OCI-LY1 (cell line): ENCODE measurements around the gene ZXDB.
"Not testable (repeated sequence)": the region's sequence is repeated elsewhere in the genome, so short reads cannot be mapped to it uniquely, and the experiment has no call there.

Experiments
- H2AFZ ChIP-seq: fragments of 200-600 bp; sonication (generic), shearing (Covaris generic); 2 replicates; pipeline ENCODE4 v1.6.0; 2014; ENCODE audit warnings: antibody characterized with exemption, mild to moderate bottlenecking, low read length
- H3F3A ChIP-seq: fragments of 200-600 bp; sonication (generic), shearing (Covaris generic); 2 replicates; pipeline ENCODE4 v1.6.0; 2014; ENCODE audit warnings: mild to moderate bottlenecking, antibody characterized with exemption, low read length, moderate library complexity; ENCODE audit not compliant: insufficient read depth
- H3K27ac ChIP-seq: fragments of 200-600 bp; sonication (generic); 2 replicates; pipeline ENCODE4 v1.5.1; 2014; ENCODE audit warnings: low read length, mixed run types, mild to moderate bottlenecking, low read depth; ENCODE audit not compliant: poor library complexity, severe bottlenecking
- H3K27me3 ChIP-seq: fragments of 200-600 bp; sonication (generic); 2 replicates; pipeline ENCODE4 v1.6.0; 2014; ENCODE audit warnings: antibody characterized with exemption, mild to moderate bottlenecking, low read length, moderate library complexity; ENCODE audit not compliant: insufficient read depth
- H3K36me3 ChIP-seq: fragments of 200-600 bp; sonication (generic); 2 replicates; pipeline ENCODE4 v1.6.1; 2014; ENCODE audit warnings: mild to moderate bottlenecking, antibody characterized with exemption, low read length, moderate library complexity, mixed read lengths; ENCODE audit not compliant: insufficient read depth
- H3K4me1 ChIP-seq: fragments of 200-600 bp; sonication (generic); 2 replicates; pipeline ENCODE4 v1.5.1; 2014; ENCODE audit warnings: mild to moderate bottlenecking, low read length, moderate library complexity; ENCODE audit not compliant: insufficient read depth, severe bottlenecking
- H3K4me2 ChIP-seq: fragments of 200-600 bp; sonication (generic), shearing (Covaris generic); 2 replicates; pipeline ENCODE4 v1.6.1; 2014; ENCODE audit warnings: low read length
- H3K4me3 ChIP-seq: fragments of 200-600 bp; sonication (generic); 2 replicates; pipeline ENCODE4 v1.5.1; 2014; ENCODE audit warnings: low read length, low read depth, mild to moderate bottlenecking, mixed read lengths; ENCODE audit not compliant: poor library complexity, severe bottlenecking
- H3K79me2 ChIP-seq: fragments of 200-600 bp; shearing (Covaris generic); 2 replicates; pipeline ENCODE4 v1.6.1; 2016; ENCODE audit warnings: mixed run types, low read length, mixed read lengths; ENCODE audit not compliant: insufficient read depth
- H3K9ac ChIP-seq: fragments of 200-600 bp; sonication (generic), shearing (Covaris generic); 2 replicates; pipeline ENCODE4 v1.6.1; 2014; ENCODE audit warnings: mild to moderate bottlenecking, low read length, mixed read lengths
- H3K9me2 ChIP-seq: fragments of 200-600 bp; sonication (generic), shearing (Covaris generic); 2 replicates; pipeline ENCODE4 v1.6.1; 2014; ENCODE audit warnings: low read depth, mild to moderate bottlenecking, low read length, mixed read lengths
- H3K9me3 ChIP-seq: fragments of 200-600 bp; shearing (Covaris generic); 2 replicates; pipeline ENCODE4 v1.6.1; 2014; ENCODE audit warnings: low read length, mixed read lengths
- H4K20me1 ChIP-seq: fragments of 200-600 bp; sonication (generic), shearing (Covaris generic); 2 replicates; pipeline ENCODE4 v1.6.0; 2016; ENCODE audit warnings: mild to moderate bottlenecking, low read length; ENCODE audit not compliant: insufficient read depth
- CTCF ChIP-seq: fragments of 200-600 bp; sonication (generic), shearing (Covaris generic); IDR thresholded peaks from 2 replicates; pipeline ENCODE4 v1.5.1; 2017; ENCODE audit warnings: mild to moderate bottlenecking, antibody characterized with exemption, low read length, moderate library complexity, mixed read lengths
- EZH2 ChIP-seq: fragments of 200-600 bp; sonication (generic), shearing (Covaris generic); IDR thresholded peaks from 2 replicates; pipeline ENCODE4 v1.8.0; 2017; ENCODE audit warnings: borderline replicate concordance, mixed run types, mild to moderate bottlenecking, antibody characterized with exemption, low read length, moderate library complexity, mixed read lengths

Gene ZXDB

DNA sequence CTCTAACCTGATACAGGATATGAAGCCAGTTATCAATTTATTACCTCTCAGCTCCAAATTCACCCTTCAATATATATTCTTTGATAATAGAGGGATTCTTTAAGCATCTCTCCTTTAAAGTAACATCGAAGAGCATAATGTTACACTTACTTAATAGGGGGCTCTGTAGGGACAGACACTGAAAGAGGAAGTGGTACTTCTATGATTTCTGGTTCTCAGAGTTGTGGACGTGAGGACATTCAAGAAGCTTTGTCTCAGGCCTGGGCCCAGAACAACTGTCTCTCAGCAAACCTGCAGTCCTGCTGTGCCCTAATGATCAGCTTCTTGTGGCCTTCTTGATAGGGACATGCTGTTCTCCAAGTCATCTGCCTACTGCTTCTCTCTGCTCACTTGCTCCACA lies 4.2 kb upstream of the ZXDB start:
- Histone ChIP-seq H3F3A (no peaks in the 10 kb centered on the region), H3K4me3 (no peak overlapping the region), H4K20me1 (no peaks in the 10 kb centered on the region), H3K36me3 (no peaks in the 10 kb centered on the region), H2AFZ (no peak overlapping the region), H3K9ac (no peak overlapping the region), H3K4me2 (no peak overlapping the region), H3K9me3 (no peaks in the 10 kb centered on the region), H3K4me1 (peaks cover 16% of the 10 kb centered on the region), H3K27me3 (no peaks in the 10 kb centered on the region), H3K27ac (no peak overlapping the region), H3K79me2 (no peaks in the 10 kb centered on the region), H3K9me2 (no peaks in the 10 kb centered on the region)
- TF ChIP-seq CTCF: no peak
- TF ChIP-seq EZH2: no peak

DNA sequence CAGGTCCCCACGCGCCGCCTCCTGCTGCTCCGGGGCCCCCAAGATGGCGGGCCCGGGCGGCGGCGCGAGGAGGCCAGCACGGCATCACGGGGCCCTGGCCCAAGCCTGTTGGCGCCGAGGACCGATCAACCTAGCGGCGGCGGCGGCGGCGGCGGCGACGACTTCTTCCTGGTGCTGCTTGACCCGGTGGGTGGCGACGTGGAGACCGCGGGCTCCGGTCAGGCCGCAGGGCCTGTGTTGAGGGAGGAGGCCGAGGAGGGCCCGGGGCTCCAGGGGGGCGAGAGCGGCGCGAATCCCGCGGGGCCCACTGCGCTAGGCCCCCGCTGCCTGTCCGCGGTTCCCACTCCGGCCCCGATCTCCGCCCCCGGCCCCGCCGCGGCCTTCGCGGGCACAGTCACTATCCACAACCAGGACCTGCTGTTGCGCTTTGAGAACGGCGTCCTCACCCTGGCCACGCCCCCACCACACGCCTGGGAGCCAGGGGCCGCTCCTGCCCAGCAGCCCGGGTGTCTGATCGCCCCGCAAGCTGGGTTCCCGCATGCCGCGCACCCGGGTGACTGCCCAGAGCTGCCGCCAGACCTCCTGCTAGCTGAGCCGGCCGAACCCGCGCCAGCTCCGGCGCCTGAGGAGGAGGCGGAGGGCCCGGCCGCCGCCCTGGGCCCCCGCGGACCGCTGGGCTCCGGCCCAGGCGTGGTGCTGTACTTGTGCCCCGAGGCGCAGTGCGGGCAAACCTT lies 516 bp downstream of the ZXDB start:
- H2AFZ ChIP-seq: not testable (repeated sequence)
- peak overlapping the region; percentile 62 for H3K4me2 ChIP-seq

GRCh38 chrX:57592894-57593215 lies 1.0 kb downstream of the ZXDB start:
- H2AFZ ChIP-seq, H3K27ac ChIP-seq: not testable (repeated sequence)
- H3K4me1 ChIP-seq: peaks cover 38% of the 10 kb centered on the region

More for the DNA sequence above, 516 bp downstream of the ZXDB start:
- Histone ChIP-seq H3K4me3 (peak overlapping the region; percentile 66), H3K4me1 (peaks cover 43% of the 10 kb centered on the region), H3K79me2 (peaks cover 14% of the 10 kb centered on the region; the same call in 1 of the 2 replicates), H3K9ac (peak overlapping the region; percentile 63)
- not testable (repeated sequence) for H4K20me1 ChIP-seq, H3K9me3 ChIP-seq, H3K27me3 ChIP-seq, H3F3A ChIP-seq, H3K27ac ChIP-seq, H3K9me2 ChIP-seq, H3K36me3 ChIP-seq

DNA sequence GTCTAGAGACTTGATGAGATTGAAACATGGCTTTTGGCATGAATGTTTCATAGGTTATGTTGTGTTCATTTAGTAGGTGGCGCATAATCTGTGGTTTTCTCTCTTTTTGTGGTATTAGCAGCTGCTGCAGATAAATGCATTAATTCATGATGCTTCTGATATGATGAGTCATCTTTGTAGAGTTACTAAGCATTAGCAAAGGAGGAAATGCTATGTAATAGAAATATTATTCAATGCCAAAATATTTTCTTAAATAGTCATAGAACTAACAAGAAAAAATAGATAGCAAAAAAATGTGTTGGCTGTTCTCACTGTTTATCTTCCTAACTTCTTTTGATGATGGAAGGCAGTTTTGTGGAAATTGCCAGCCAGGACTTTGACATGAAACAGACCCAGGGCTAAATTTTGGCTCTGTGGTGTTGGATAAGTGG lies 3.6 kb downstream of the ZXDB start:
- Histone ChIP-seq H2AFZ (no peak overlapping the region), H3K9me3 (no peaks in the 10 kb centered on the region), H3K4me1 (peaks cover 36% of the 10 kb centered on the region), H3K4me2 (peak overlapping the region; percentile 62), H3K79me2 (peaks cover 14% of the 10 kb centered on the region; the same call in 1 of the 2 replicates), H3K27ac (no peak overlapping the region), H4K20me1 (no peaks in the 10 kb centered on the region), H3K27me3 (no peaks in the 10 kb centered on the region), H3K9me2 (no peaks in the 10 kb centered on the region), H3F3A (no peaks in the 10 kb centered on the region), H3K36me3 (no peaks in the 10 kb centered on the region), H3K4me3 (peak overlapping the region; percentile 39), H3K9ac (no peak overlapping the region)
- TF ChIP-seq EZH2: no peak
- no peak for TF ChIP-seq CTCF

More at GRCh38 chrX:57592894-57593215, 1.0 kb downstream of the ZXDB start:
- Histone ChIP-seq H3K79me2 (peaks cover 14% of the 10 kb centered on the region; the same call in 1 of the 2 replicates), H3K4me2 (peak overlapping the region; percentile 62), H3K4me3 (peak overlapping the region; percentile 66), H3K9ac (peak overlapping the region; percentile 63; the same call in 1 of the 2 replicates)
- H3F3A ChIP-seq, H4K20me1 ChIP-seq, H3K9me3 ChIP-seq, H3K36me3 ChIP-seq, H3K9me2 ChIP-seq, H3K27me3 ChIP-seq: not testable (repeated sequence)
